NCI-H226 (cell line): ENCODE data around the gene RARA.
"Not testable (repeated sequence)": the region's sequence is repeated elsewhere in the genome, so short reads cannot be mapped to it uniquely, and the experiment has no call there.

Experiments
- DNase-seq: peaks from one replicate; pipeline ENCODE4 v3.0.0-alpha.2; 2015

The RARA gene

DNA sequence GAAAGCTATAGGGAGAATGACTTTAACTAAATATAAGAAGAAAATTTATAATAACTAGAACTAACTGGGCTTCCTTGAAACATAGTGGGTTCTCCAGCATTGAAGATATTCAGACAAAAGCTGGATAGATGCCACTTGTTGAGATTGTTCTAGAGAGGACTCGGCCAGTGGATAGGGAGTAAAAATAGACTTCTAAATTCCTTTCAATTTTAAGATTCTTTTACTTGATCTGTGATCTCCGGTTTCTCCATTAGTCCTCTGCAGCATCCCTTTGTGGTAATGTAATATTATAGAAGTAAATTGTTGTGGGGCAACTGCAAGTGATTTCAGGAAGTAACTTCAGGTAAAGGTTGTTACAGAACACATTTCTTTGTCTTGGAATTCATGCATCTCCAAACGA is 10.3 kb upstream of the RARA start:
- DNase-seq = no peak

DNA sequence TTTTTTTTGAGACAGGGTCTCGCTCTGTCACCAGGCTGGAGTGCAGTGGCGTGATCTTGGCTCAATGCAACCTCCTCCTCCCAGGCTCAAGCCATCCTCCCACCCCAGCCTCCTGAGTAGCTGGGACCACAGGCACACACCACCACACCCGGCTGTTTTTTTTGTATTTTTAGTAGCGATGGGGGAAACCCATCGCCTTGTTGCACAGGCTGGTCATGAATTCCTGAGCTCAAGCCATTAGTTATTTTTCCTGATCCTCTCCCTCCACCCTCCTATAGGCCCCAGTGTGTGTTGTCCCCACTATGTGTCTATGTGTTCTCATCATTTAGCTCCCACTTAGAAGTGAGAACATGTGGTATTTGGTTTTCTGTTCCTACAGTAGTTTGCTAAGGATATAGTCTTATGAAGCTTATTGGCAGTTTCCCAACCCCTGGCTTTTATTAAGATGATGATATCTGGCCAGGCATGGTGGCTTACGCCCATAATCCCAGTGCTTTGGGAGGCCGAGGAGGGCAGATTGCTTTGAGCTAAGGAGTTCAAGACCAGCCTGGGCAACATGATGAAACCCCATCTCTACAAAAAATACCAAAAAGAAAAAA is 9.7 kb upstream of the RARA start:
- DNase-seq = not testable (repeated sequence)

DNA sequence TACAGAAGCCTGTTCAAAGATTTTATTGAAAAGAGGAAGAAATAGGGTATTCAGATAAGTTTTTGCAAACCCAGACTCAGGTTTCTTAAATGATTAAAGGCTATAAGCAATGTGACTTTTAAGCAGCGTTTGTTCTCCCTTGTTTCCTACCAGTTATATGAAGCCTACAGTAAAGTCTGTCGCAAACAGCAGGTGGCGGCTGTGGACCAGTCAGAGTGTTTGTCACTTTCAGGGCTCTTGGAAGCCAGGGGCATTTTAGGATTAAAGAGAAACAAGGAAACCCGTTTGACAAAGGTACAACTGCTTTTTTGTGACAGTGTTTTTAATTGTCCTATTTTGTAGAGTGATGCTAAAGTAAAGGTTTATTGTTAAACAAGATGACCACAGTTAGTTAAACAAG is 7.7 kb upstream of the RARA start:
- no peak for DNase-seq

DNA sequence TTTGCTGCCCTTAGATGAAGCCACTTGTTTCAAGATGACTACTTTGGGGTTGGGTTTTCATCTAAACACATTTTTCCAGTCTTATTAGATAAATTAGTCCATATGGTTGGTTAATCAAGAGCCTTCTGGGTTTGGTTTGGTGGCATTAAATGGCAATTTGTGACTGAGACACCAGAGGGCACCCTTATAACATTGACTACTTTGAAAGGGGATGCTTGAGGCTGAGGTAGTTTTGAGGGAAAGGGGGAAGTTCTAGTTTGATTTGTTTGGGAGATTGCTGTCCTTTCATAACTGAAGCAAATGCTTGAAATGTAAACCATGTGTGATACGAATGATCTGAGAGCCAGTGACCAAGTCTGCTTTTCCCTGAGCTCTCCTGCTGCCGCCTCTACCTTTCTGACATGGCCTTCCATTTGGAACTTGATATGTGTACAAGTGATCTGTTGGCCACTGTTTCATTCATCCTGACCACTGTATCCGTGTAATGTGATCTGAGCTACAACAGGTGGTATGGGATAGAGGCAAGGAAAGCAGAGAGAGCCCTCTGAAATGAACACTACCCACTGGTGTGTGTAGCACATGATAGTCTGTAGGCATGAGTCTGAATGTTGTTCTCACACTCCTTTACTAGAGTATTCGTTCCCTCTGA is 5.8 kb upstream of the RARA start:
- no peak for DNase-seq

DNA sequence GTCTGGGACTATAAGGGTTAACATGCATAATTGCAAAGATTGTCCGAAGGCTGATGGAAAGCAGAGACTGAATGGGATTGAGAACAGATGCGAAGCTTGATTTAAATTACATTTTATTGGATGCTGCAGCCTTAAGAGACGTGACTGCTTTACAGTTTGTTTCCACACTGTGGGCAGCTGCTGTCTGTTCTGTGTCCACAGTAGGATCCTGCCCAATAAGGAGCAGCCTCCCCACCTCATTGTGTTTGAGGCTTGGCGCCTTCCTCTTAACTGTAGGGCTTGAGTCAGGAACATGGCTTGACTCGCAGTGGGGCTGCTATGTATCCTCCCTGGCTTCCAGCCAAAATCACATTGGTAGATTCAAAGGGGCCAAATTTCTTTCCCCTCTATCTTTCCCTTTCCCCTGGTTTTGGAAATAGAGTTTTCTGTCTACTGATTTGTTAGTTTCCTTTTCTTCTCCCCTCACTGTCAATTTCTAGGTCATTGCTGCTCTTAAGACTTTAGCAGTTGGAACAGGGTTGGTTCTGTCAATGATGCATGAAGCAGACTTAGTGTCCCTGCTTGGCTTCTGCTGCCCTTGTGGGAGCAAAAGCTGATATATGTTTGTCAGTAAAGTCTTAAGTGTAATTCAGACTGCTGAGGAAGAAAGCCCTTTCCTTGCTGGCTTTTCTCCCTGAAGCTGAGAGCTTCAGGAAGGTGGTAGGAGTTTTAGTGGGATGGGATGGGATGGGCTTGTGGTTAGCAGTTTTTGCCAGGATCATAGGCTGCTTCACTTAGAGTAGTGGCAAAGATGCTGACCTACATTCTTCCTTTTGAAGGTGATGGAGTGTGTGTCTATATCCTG is 5.0 kb upstream of the RARA start:
- peak; percentile 98 for DNase-seq

DNA sequence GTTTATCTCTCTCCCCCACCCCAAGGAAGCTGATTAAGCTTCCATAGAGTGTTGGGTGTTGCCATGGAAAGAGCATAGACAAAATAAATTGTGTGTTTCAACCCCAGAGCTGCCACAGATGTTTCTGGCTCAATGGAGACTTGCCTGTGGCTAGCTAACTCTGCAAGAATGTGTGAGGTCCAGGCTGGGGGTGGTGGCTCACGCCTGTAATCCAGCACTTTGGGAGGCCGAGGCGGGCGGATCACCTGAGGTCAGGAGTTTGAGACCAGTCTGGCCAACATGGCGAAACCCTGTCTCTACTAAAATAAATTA is 4.5 kb upstream of the RARA start:
- DNase-seq = not testable (repeated sequence)

DNA sequence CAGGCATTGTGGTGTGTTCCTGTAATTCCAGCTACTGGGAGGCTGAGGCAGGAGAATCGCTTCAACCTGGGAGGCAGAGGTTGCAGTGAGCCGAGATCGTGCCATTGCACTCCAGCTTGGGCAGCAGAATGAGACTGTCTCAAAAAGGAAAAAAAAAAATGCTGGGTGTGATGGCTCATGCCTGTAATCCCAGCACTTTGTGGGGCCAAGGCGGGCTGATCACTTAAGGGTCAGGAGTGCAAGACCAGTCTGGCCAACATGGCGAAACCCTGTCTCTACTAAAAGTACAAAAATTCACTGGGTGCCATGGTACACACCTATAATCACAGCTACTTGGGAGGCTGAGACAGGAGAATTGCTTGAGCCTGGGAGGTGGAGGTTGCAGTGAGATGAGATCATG is 4.1 kb upstream of the RARA start:
- DNase-seq = not testable (repeated sequence)

DNA sequence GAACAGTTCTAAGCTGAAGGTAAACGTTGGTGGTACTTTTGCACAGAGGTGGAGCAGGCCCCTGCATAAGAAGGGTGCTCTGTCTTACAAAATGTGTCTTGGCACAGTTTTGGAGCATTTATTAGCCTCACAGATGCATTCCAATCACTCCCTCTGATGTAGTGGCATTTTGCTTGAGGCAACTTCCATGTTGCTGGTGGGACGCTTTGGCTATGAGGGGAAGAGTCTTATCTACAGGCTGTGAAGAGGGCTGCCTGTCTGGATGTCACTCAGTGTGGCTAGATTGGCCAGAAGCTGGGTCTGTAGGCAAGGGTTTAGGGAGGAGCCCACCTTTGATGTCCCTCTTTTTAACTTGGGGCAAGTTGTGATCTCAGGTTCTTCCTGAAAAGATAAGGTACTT is 2.6 kb upstream of the RARA start:
- no peak for DNase-seq

DNA sequence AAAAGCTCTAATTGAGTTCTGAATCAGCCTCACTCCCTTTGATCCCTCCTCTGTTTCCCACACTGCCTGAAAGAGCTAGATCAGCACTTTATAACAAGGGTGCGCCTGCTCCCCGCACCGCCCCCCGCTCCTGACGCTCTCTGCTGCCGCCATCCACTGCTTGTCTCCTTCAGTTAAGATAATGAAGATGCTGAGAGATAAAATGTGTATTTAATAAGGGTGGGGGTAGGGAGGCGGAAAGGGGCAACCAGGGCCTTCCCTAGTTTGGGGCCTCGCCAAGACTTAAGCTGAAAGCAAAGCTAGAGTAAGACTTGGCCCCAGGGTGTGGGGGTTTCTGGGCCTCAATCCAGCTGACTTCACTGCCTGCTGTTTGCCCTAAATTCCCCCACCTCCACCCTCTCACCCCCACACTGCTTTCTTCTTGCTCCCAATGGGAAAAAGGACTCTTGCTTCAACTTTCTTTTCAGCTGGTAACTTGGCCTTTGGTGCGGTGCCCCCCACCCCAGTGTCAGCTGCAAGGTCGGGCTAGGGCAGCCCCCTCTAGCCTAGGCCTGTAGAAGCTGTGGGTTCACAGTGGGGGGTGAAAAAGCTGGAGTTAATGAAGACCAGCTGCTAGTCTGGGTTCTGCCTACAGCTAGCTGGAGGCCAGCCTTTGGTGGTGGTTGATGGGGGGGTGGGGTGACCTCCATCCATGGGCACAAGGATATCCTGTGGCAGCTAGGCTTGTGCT is 1.8 kb upstream of the RARA start:
- peak; percentile 52 for DNase-seq

DNA sequence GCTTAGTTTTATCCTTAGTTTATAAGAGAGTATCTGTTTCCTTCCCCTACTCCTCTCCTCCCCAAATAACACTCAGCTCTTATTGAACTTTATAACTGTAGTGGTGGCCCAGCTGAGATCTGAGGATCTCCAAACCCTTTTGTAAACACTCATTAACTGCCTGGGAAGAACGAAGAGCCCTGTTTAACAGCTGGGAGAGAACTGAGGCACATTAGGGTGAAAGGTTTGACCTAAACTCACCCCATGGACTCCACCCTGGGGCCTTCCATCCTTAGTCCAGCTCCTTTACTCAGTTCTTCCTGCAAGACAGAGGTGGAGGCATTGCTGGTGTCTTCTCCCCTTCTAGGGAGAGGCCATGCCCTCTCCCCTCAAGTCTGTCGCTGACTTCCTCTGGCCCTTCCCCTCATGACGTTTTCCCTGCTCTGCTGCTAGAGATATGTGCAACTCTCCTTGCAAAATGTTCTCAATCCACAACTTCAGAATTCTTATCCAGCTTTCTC is 1.2 kb upstream of the RARA start:
- DNase-seq = no peak

DNA sequence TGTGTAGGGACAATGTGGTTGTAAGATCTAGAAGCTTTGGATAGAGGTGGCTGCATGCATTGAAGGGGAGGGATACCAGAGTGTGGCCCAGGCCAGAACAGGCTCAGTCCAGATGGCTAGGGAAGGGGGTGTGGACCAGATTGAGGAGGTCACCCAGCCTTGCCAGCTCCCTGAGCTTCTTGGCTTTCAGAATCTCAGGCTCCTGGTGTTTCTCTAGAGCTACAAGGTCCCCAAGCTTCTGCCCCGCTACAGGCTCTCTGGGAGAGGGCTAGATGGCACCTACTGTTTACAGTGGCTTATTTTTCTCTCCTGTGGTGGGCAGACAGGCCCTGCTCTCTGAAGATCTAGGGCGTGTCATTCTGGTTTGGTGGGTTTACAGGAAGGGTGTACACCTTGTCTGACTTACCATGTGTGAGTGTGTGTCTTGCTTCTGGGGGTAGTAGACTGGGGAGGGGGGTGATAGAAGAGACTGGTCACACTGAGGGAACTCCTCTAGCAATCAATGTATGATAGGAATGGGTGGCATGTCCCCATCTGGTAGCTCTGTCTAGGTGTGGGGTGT is 1.1 kb downstream of the RARA start:
- DNase-seq = no peak

DNA sequence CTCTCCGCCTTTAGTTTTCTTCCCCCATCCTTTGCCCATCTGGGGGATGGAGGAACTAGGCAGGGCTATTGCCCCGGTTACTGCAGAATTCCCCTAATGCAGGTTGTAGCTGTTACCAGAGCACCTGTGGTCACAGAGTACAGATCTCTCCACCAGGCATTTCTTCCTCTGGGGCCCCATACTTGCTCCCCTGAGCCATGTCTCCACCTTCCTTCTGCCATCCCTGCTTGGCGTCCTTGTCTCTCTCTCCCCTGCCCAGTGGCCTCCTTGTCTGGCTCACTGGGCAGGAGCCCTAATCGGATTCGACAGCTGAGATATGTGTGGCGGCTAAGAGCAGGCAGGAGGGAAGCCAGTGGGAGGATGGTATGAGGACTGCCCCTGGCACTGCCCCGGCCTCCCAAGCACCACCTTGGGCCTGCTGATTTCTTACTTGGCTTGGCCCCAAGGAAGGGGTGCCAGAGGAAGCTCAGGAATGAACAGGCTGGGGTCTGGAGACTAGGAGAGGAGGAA is 2.0 kb downstream of the RARA start:
- peak; percentile 59 for DNase-seq

DNA sequence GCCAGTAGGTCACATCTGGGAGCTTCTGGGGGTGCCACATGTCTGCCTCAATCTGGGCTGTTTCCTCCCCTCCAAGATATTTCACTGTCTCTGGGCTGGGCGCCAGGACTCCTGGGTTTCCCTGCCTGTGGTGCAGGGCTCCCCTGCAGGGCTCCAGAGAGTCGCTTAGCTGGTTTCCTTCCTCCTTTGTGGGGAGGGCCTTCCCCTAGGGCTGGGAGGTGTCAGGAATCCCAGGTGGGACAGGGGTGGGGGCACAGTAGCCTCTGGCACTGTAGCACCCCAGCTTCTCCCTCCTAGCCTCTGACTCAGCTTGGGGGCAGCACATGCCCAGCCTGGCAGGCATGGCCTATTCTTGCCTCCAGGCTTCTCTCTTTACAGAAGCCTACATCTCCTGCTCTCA is 2.6 kb downstream of the RARA start:
- DNase-seq = peak; percentile 81

DNA sequence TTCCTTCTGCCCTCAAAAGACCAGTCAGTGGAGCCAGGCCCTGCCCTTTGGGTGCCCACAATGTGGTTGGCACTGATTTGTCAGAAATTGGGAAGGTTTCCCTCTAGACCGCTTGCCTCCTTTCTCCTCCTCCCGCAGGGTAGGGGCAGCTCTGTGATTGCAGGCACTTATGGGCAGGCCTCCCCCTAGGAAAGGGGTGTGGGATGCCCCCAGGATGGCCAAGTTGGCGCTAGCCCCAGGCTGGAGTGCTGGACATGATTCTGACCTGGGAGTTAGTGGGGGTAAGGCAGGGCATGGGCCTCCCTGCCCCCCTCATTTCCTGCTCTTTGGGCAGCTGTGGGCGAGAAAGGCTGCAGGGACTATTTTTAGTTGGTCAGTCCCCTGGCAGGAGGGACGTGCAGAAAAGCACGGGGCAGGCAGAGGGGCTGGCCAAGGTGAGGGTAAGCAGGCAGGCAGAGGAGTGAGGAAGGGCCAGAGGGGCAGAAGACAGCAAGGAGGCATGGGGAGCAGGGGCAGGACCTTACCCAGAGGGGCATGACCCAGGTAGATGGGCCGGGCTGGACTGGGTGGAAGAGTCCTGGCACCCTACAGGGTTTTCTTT is 3.3 kb downstream of the RARA start:
- DNase-seq = peak; percentile 65

DNA sequence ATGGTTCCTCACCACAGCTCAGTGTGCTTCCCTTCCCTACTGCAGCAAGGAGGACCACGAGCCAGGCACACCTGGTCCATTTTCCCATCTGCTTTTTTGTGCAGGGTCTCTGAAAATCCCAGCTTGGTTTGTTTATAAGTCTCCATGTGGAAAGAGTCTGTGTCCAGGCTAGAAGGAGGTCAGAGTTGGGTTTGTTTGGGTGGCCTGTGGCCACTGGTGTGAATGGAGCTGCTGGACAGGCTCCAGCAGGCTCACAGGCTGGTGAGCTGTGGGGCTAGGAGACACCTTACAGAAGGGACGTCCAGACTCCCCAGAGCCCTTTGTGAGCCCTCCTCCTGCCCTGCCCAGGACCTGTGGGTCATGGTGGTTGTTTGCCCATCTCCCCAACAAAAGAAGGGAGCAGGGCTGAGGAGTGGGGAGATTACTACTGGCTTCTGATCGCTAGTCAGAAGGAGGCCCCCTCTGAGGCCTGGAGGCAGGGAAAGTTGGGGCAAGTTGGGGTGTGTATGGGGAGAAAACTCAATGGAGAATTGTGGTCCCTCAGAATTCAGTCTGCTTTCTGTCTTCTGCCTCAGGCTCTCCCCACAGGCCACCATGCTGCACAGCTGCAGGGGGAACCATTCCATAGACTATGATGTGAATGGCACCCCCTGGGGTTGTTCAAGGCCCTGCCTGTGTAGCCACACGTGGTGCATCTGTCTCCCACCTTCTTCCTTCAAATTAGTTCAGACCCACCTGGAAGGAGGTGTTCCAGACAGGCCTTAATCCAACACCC is 4.1 kb downstream of the RARA start:
- no peak for DNase-seq

DNA sequence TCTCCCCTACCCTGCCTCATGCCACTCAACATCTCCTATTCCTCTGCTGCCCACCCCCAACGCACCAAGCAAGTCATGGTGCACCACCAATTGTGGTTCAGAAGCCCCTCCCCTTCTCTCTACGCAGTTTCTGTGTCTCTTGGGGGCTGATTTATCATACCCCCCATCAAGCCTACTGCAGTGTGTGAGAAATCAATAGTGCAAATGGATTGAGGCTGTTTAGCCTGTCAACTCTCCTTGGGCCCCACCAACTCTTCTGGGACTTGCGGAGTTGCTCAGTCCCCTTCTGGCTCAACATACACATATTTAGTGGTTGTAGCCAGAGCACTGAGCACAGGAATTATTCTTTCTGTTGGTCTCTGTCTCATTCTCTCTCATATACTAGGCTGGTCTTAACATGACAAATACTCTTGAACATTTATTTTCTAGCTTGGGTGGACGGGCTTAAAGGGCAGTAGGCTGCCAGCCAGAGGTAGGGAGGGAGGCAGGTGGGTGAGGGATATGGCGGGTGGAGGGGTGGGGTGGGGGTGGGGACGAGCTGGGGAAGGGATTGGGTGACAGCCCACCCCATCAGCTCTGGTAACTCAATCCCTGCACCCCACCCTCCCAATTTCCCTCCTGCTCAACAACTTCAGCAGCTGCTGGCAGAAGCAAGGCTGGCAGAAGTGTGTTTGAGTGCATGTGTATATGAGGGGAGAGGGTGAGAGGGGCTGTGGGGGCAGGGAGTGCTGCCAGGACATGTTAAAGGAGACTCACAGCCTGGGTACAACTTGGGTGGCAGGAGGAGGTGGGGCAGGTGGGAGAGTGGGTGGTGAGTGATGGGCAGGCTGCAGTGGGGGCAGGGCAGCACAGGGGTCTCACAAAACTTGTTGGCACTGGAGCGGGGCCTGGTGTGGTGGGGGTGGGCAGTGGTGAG is 4.9 kb downstream of the RARA start:
- no peak for DNase-seq

DNA sequence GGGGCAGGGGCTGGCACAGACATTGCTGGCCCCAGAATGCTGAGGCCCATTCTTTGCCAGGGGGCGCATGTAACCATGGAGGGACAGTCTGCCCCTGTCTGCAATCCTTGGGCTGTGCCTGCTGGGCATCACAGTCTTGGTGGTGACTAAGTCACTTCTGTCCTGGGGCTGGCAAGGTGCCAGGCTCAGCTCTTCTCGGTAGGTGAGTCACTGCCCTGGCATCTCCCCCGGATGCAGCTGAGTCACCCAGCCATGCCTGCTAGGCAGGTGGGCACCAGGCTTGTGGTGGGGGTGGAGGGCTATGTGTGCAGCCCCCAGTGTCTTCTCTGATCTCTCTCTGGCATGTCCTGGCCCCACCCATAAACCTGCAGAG is 5.6 kb downstream of the RARA start:
- peak; percentile 87 for DNase-seq

DNA sequence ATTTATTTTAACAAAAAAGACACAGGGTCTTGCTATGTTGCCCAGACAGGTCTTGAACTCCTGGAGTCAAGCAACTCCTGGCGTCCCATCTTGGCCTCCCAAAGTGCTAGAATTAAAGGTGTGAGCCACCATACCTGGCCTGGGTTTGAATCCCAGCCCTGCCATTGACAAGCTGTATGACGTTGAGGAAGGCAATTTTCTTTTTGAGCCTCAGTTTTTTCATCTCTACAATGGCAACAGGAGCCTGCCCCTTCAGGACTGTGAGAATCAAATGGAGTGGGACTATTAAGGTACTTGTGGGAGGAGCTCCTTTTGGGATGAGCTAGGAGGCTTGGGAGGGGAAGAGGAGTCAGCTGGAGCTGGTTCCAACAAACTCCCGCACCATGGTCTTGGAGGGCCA is 6.2 kb downstream of the RARA start:
- DNase-seq = no peak

DNA sequence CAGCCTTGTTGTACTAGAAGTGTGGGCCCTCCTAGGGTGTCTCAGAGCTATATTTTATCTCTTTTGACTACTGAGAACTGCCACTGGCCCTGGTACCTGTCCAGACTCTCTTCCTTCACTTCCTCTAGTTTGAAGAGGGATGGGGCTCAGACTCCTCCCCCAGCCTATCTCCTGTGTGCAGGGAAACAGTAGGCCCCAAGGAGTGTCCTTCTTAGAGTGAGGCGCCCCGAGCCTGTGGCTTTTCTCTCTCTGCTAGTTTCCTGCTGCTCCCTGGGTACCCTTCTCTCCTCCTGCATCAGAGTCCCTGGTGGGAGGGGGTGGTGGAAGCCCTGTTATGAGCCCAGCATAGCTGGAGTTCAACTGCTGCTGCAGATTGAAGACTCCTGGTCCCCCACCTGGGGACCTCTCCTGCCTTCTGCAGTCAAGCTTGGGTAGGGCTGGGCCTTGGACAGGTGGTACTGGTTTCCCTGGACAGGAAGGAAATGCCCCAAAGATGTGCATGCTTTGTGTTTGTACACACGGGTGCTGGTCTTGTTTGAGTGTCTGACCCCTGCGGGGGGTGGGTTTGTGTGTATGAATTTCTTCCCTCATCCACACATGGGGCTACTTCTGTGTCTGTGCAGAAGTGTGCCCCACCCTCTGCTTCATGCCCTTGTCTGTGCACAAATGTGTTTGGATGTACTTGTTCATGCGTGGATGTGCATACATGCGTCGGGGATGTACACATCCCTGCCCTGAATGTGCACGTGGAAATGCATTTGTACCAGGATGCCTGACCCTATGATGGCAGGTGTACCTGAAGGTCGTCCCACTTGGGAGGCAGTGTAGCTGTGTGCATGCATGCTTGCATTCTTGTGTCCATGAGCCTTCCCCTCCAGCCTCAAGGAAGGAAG is 6.9 kb downstream of the RARA start:
- DNase-seq = no peak
